ENCODE measurements around the gene AKT1. TPM values are rescaled to one million over a fixed set of nuclear protein-coding genes. Genes with fewer than 3 reads are reported as not detected.

AKT1 gene
- polyA plus RNA-seq, 2 of the 4 experiments (the other 2 are of a cell fraction) = 70.2 to 93.8 TPM

DNA sequence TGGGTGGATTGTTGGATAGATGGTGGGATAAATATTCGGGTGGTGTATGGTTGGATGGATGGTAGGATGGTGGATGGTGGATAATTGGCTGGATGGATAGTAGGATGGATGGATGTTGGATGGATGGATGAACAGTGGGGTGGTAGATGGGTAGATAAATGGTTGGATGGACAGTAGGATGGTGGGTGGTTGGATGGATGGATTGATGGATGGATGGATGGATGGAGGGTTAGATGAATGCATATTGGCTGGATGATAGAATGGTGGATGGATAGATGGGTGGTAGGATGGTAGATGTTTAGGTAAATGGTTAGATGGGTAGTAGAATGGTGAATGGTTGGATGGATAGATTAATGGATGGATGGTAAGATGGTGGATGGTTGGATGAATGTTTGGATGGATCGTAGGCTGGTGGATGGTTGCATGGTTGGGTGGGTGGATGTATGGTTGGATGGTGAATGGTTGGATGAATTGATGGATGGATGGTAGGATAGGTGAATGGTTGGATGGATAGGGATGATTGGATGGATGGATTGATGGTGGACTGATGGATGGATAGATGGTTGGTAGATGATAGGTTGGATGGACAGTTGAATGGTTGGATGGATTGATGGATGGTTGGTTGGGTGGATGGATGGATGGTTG is 28.9 kb upstream of the AKT1 start:
- CTCF ChIA-PET = interaction anchor here (3.5 kb wide), 2 partner anchors 23 to 55 kb away, joined by 28 to 88 read pairs; no protein-coding TSS in a partner anchor
- POLR2A ChIA-PET = no interaction called here
- ATAC-seq (no peak), DNase-seq (ENCODE audit: low read depth in 1 of 2, low spot score in 1 of 2) (no peak), FAIRE-seq (no peak)
- no peak overlapping the region for H3K27ac ChIP-seq
- no peaks in the 10 kb centered on the region for H3K9me3 ChIP-seq
- TF ChIP-seq RCOR1 (IDR thresholded peaks at IDR 0.05; ENCODE audit: low read depth, low read length) = no peak
- TF ChIP-seq, protein P1, sequence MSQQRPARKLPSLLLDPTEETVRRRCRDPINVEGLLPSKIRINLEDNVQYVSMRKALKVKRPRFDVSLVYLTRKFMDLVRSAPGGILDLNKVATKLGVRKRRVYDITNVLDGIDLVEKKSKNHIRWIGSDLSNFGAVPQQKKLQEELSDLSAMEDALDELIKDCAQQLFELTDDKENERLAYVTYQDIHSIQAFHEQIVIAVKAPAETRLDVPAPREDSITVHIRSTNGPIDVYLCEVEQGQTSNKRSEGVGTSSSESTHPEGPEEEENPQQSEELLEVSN (IDR thresholded peaks at IDR 0.05; ENCODE audit: borderline replicate concordance, low read depth) = no peak
- peak; percentile 59; the same call in 1 of the 2 replicates for TF ChIP-seq EHMT2 (IDR thresholded peaks at IDR 0.05; ENCODE audit: low read depth)
- H3K4me1 ChIP-seq = peaks cover 14% of the 10 kb centered on the region
- WGBS (ENCODE audit: missing lambda C conversion rate) = 70% methylated on average over 2 of the region's 2 CpGs
- no peak overlapping the region for H3K4me2 ChIP-seq
- H3K4me3 ChIP-seq = no peak overlapping the region

DNA sequence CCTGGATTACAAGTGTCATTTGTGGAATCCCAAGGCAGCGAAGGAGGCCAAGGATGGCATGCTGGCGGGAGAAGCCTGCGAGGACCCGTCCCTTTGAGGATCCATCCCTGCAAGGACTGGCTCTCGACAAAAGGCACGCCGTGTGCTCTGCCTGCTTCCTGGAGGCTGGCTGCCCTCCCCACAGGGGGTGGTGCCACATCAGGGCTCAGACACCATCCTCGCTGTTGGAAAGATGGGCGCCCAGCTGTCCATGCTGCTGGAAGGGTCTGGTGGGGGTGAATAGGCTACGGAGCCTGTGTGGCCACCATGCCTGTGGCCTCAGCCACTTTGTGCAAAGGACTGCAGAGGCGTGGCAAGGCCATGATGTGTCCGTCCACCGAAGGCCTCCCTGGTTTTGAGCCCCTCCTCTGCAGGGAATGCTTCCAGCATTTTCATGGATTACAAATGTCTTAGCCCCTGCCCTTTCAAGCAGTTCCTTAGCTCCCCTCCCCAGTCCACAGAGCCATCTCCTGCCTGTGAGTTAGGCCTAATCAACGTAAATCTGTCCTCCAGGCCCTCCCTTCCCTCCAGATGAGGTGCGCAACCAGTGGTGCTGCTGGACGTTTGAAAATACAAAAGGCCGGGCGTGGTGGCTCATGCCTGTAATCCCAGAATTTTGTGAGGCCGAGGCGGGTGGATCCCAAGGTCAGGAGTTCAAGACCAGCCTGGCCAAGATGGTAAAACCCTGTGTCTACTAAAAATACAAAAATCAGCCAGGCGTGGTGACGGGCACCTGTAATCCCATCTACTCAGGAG is 27.5 kb upstream of the AKT1 start:
- ChIA-PET POLR2A (no interaction called here), CTCF (interaction anchor here (1.0 to 1.3 kb wide), 2 partner anchors 48 to 111 kb away, joined by 3 read pairs; no protein-coding TSS in a partner anchor)
- ATAC-seq (no peak), FAIRE-seq (no peak), DNase-seq (ENCODE audit: low read depth in 1 of 2, low spot score in 1 of 2) (no peak)
- TF ChIP-seq POLR2AphosphoS2 (conservative IDR thresholded peaks at IDR 0.05; ENCODE audit: low read length) (no peak), ZNF302 (CRISPR knock-in tag; IDR thresholded peaks at IDR 0.05) (no peak)
- H3K4me3 ChIP-seq = no peak overlapping the region
- 84% methylated on average over 22 of the region's 22 CpGs for WGBS (ENCODE audit: missing lambda C conversion rate)
- no peaks in the 10 kb centered on the region for H3K9me3 ChIP-seq
- H3K27ac ChIP-seq = no peak overlapping the region
- H3K4me2 ChIP-seq = no peak overlapping the region
- peaks cover 14% of the 10 kb centered on the region for H3K4me1 ChIP-seq

DNA sequence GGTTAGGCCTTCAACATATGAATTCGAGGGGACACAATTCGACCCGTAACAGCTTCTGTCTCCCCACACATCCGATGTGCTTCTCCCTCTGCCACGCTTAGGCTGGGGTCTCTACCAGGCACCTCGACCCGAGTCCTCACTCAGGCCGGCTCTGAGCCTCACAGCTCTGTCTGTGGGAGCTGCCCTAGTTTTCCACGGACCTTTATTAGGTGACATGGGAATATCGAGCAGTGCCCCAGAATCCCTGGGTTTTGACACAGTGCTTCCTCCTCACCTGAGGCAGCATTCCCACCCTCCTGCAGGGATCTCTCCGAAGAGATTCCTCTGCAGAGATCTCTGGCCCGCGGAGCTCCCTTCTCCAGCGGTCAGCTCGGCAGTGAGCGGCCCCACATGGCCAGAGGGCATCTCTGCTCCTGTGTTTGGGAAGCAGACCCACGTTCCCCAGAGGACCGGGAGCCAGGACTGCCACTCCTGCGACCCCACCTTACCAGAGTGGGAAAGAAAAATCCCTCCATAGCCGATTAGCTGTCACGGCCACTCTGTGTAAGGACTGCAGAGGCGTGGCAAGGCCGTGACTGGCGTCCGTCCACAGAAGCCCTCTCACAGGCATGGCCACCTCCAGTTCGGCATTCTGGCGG is 26.5 kb upstream of the AKT1 start:
- ChIA-PET CTCF (interaction anchor here (0.8 to 2.4 kb wide), 8 partner anchors 20 to 110 kb away, joined by 3 to 7 read pairs (median 4); no protein-coding TSS in a partner anchor), POLR2A (no interaction called here)
- ATAC-seq = no peak
- no peak for DNase-seq (ENCODE audit: low read depth in 1 of 2, low spot score in 1 of 2)
- no peak overlapping the region for H3K4me2 ChIP-seq
- H3K4me3 ChIP-seq = no peak overlapping the region
- TF ChIP-seq RFX5 (IDR thresholded peaks at IDR 0.05) = no peak
- no peak for TF ChIP-seq HDAC2 (IDR thresholded peaks at IDR 0.05)
- TF ChIP-seq, protein P2, sequence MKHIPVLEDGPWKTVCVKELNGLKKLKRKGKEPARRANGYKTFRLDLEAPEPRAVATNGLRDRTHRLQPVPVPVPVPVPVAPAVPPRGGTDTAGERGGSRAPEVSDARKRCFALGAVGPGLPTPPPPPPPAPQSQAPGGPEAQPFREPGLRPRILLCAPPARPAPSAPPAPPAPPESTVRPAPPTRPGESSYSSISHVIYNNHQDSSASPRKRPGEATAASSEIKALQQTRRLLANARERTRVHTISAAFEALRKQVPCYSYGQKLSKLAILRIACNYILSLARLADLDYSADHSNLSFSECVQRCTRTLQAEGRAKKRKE (CRISPR knock-in tag; IDR thresholded peaks at IDR 0.05; ENCODE audit: low read depth) = no peak
- TF ChIP-seq POLR2A (IDR thresholded peaks at IDR 0.05; ENCODE audit: low read length) = no peak
- TF ChIP-seq, protein P3, sequence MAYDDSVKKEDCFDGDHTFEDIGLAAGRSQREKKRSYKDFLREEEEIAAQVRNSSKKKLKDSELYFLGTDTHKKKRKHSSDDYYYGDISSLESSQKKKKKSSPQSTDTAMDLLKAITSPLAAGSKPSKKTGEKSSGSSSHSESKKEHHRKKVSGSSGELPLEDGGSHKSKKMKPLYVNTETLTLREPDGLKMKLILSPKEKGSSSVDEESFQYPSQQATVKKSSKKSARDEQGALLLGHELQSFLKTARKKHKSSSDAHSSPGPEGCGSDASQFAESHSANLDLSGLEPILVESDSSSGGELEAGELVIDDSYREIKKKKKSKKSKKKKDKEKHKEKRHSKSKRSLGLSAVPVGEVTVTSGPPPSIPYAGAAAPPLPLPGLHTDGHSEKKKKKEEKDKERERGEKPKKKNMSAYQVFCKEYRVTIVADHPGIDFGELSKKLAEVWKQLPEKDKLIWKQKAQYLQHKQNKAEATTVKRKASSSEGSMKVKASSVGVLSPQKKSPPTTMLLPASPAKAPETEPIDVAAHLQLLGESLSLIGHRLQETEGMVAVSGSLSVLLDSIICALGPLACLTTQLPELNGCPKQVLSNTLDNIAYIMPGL (CRISPR knock-in tag; IDR thresholded peaks at IDR 0.05; ENCODE audit: borderline replicate concordance) = no peak
- no peak for TF ChIP-seq POLR2AphosphoS2 (conservative IDR thresholded peaks at IDR 0.05; ENCODE audit: low read length)
- no peak for TF ChIP-seq NFE2L2 (conservative IDR thresholded peaks at IDR 0.05; ENCODE audit: low read length)
- TF ChIP-seq, protein P1 (IDR thresholded peaks at IDR 0.05; ENCODE audit: borderline replicate concordance, low read depth) = no peak
- no peak for TF ChIP-seq RARB (CRISPR knock-in tag; IDR thresholded peaks at IDR 0.05)
- TF ChIP-seq FOXS1 (CRISPR knock-in tag; IDR thresholded peaks at IDR 0.05) = no peak
- no peak for TF ChIP-seq HOXB5 (CRISPR knock-in tag; IDR thresholded peaks at IDR 0.05)
- TF ChIP-seq HOXB13 (CRISPR knock-in tag; IDR thresholded peaks at IDR 0.05; ENCODE audit: low read depth) = no peak
- TF ChIP-seq EHMT2 (IDR thresholded peaks at IDR 0.05; ENCODE audit: low read depth) = no peak
- TF ChIP-seq SMC3 (IDR thresholded peaks at IDR 0.05) = no peak
- TF ChIP-seq BHLHE40 (IDR thresholded peaks at IDR 0.05; ENCODE audit: low read depth, low read length) = no peak
- TF ChIP-seq MYC (IDR thresholded peaks at IDR 0.05; ENCODE audit: borderline replicate concordance, low read length) = no peak
- TF ChIP-seq, protein P4, sequence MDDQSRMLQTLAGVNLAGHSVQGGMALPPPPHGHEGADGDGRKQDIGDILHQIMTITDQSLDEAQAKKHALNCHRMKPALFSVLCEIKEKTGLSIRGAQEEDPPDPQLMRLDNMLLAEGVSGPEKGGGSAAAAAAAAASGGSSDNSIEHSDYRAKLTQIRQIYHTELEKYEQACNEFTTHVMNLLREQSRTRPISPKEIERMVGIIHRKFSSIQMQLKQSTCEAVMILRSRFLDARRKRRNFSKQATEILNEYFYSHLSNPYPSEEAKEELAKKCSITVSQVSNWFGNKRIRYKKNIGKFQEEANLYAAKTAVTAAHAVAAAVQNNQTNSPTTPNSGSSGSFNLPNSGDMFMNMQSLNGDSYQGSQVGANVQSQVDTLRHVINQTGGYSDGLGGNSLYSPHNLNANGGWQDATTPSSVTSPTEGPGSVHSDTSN (IDR thresholded peaks at IDR 0.05) = no peak
- no peak for FAIRE-seq
- no peak overlapping the region for H3K27ac ChIP-seq
- H3K4me1 ChIP-seq = peaks cover 11% of the 10 kb centered on the region
- WGBS (ENCODE audit: missing lambda C conversion rate) = 90% methylated on average over 17 of the region's 27 CpGs
- no peaks in the 10 kb centered on the region for H3K9me3 ChIP-seq
